ENCODE results near the gene RALGAPA1. TPM values are rescaled to one million over a fixed set of nuclear protein-coding genes. Genes with fewer than 3 reads are reported as not detected.

The RALGAPA1 gene
- total and polyA plus RNA-seq, 2 donors (not counting 1 experiment from before 2014, with no cell fraction given), result 7.2 to 34.5 TPM

GRCh38 chr14:35512765-35513164 lies 296.3 kb downstream of the RALGAPA1 start:
- H3K4me2 ChIP-seq (ENCODE audit: extremely low read depth, insufficient read depth, low read length), result no peak overlapping the region
- H3K27me3 ChIP-seq (ENCODE audit: control insufficient read depth, insufficient read depth, low read length), result no peaks in the 10 kb centered on the region
- no peak overlapping the region for H3K4me3 ChIP-seq (replicated peaks in 1 of 4; ENCODE audit: control extremely low read depth in 1 of 4, insufficient read depth in 1 of 4, low read depth in 3 of 4, low read length in 4 of 4)
- no peak overlapping the region for H2AFZ ChIP-seq (ENCODE audit: low read length)
- H3K27ac ChIP-seq (ENCODE audit: insufficient read depth, low read length), result no peak overlapping the region
- no peaks in the 10 kb centered on the region for H3K36me3 ChIP-seq (ENCODE audit: control insufficient read depth, insufficient read depth, low read length)
- no peak for DNase-seq (ENCODE audit: low read depth in 2 of 2)
- H3K9ac ChIP-seq (ENCODE audit: insufficient read depth, low read length), result no peak overlapping the region
- H3K79me2 ChIP-seq (ENCODE audit: control insufficient read depth, insufficient read depth, low read length), result no peaks in the 10 kb centered on the region
- H3K4me1 ChIP-seq (ENCODE audit: control insufficient read depth, extremely low read depth, insufficient read depth, low read length), result no peaks in the 10 kb centered on the region
- TF ChIP-seq EZH2 (IDR thresholded peaks at IDR 0.05; ENCODE audit: low read length, missing control alignments), result no peak
- TF ChIP-seq CTCF (conservative IDR thresholded peaks at IDR 0.05 in 1 of 2, IDR thresholded peaks at IDR 0.05 in 1 of 2; ENCODE audit: low read depth in 1 of 2, low read length in 2 of 2), result no peak
- H3K9me3 ChIP-seq (ENCODE audit: control insufficient read depth, insufficient read depth, low read depth, low read length), result no peaks in the 10 kb centered on the region
- no peaks in the 10 kb centered on the region for H4K20me1 ChIP-seq (ENCODE audit: control insufficient read depth, extremely low read depth, insufficient read depth, low read length)

GRCh38 chr14:35509846-35510245 lies 299.2 kb downstream of the RALGAPA1 start:
- no peaks in the 10 kb centered on the region for H3K36me3 ChIP-seq (ENCODE audit: control insufficient read depth, insufficient read depth, low read length)
- no peak overlapping the region for H2AFZ ChIP-seq (ENCODE audit: low read length)
- no peaks in the 10 kb centered on the region for H3K79me2 ChIP-seq (ENCODE audit: control insufficient read depth, insufficient read depth, low read length)
- no peaks in the 10 kb centered on the region for H3K27me3 ChIP-seq (ENCODE audit: control insufficient read depth, insufficient read depth, low read length)
- H3K9ac ChIP-seq (ENCODE audit: insufficient read depth, low read length), result no peak overlapping the region
- H3K27ac ChIP-seq (ENCODE audit: insufficient read depth, low read length), result no peak overlapping the region
- H4K20me1 ChIP-seq (ENCODE audit: control insufficient read depth, extremely low read depth, insufficient read depth, low read length), result no peaks in the 10 kb centered on the region
- no peak for DNase-seq (ENCODE audit: low read depth in 2 of 2)
- no peaks in the 10 kb centered on the region for H3K9me3 ChIP-seq (ENCODE audit: control insufficient read depth, insufficient read depth, low read depth, low read length)
- H3K4me1 ChIP-seq (ENCODE audit: control insufficient read depth, extremely low read depth, insufficient read depth, low read length), result no peaks in the 10 kb centered on the region
- H3K4me3 ChIP-seq (replicated peaks in 1 of 4; ENCODE audit: control extremely low read depth in 1 of 4, insufficient read depth in 1 of 4, low read depth in 3 of 4, low read length in 4 of 4), result no peak overlapping the region
- H3K4me2 ChIP-seq (ENCODE audit: extremely low read depth, insufficient read depth, low read length), result no peak overlapping the region
- TF ChIP-seq EZH2 (IDR thresholded peaks at IDR 0.05; ENCODE audit: low read length, missing control alignments) (no peak), CTCF (conservative IDR thresholded peaks at IDR 0.05 in 1 of 2, IDR thresholded peaks at IDR 0.05 in 1 of 2; ENCODE audit: low read depth in 1 of 2, low read length in 2 of 2) (no peak)

- no peak overlapping the region for H3K4me3 ChIP-seq (replicated peaks in 1 of 4; ENCODE audit: control extremely low read depth in 1 of 4, insufficient read depth in 1 of 4, low read depth in 3 of 4, low read length in 4 of 4)
- no peaks in the 10 kb centered on the region for H3K4me1 ChIP-seq (ENCODE audit: control insufficient read depth, extremely low read depth, insufficient read depth, low read length)
- no peaks in the 10 kb centered on the region for H3K79me2 ChIP-seq (ENCODE audit: control insufficient read depth, insufficient read depth, low read length)
- no peaks in the 10 kb centered on the region for H3K9me3 ChIP-seq (ENCODE audit: control insufficient read depth, insufficient read depth, low read depth, low read length)
- no peak overlapping the region for H2AFZ ChIP-seq (ENCODE audit: low read length)
- no peaks in the 10 kb centered on the region for H3K36me3 ChIP-seq (ENCODE audit: control insufficient read depth, insufficient read depth, low read length)
- no peaks in the 10 kb centered on the region for H3K27me3 ChIP-seq (ENCODE audit: control insufficient read depth, insufficient read depth, low read length)
- no peak overlapping the region for H3K9ac ChIP-seq (ENCODE audit: insufficient read depth, low read length)
- DNase-seq (ENCODE audit: low read depth in 2 of 2), result peak in 1 of 2 donors; percentile 54
- no peak overlapping the region for H3K27ac ChIP-seq (ENCODE audit: insufficient read depth, low read length)
- H3K4me2 ChIP-seq (ENCODE audit: extremely low read depth, insufficient read depth, low read length), result no peak overlapping the region
- TF ChIP-seq EZH2 (IDR thresholded peaks at IDR 0.05; ENCODE audit: low read length, missing control alignments), result no peak
- no peak for TF ChIP-seq CTCF (conservative IDR thresholded peaks at IDR 0.05 in 1 of 2, IDR thresholded peaks at IDR 0.05 in 1 of 2; ENCODE audit: low read depth in 1 of 2, low read length in 2 of 2)
- H4K20me1 ChIP-seq (ENCODE audit: control insufficient read depth, extremely low read depth, insufficient read depth, low read length), result no peaks in the 10 kb centered on the region
These were observed 302.2 kb downstream of the RALGAPA1 start for GRCh38 chr14:35506927-35507326.

All from fibroblast of lung (primary cell).